ENCODE data around the gene TSPAN15.

TSPAN15 gene

GRCh38 chr10:69499726-69500689 lies 48.7 kb downstream of the TSPAN15 start:
- no peak for DNase-seq (ENCODE audit: insufficient read length, low spot score)
- FAIRE-seq = no peak

GRCh38 chr10:69500864-69501468 lies 49.7 kb downstream of the TSPAN15 start:
- no peak for FAIRE-seq
- no peak for DNase-seq (ENCODE audit: insufficient read length, low spot score)

- no peak for FAIRE-seq
- no peak for DNase-seq (ENCODE audit: insufficient read length, low spot score)
Measured at GRCh38 chr10:69501657-69502056, 50.4 kb downstream of the TSPAN15 start.

GRCh38 chr10:69502589-69502988 lies 51.3 kb downstream of the TSPAN15 start:
- FAIRE-seq = no peak
- no peak for DNase-seq (ENCODE audit: insufficient read length, low spot score)

- no peak for DNase-seq (ENCODE audit: insufficient read length, low spot score)
- peak; percentile 23 for FAIRE-seq
Measured at GRCh38 chr10:69503001-69503895, 52.0 kb downstream of the TSPAN15 start.

- DNase-seq (ENCODE audit: insufficient read length, low spot score) (no peak), FAIRE-seq (no peak)
Measured at GRCh38 chr10:69503896-69504265, 52.6 kb downstream of the TSPAN15 start.

GRCh38 chr10:69504576-69505250 lies 53.4 kb downstream of the TSPAN15 start:
- DNase-seq (ENCODE audit: insufficient read length, low spot score) (no peak), FAIRE-seq (no peak)

GRCh38 chr10:69505636-69506318 lies 54.5 kb downstream of the TSPAN15 start:
- peak; percentile 28 for FAIRE-seq
- DNase-seq (ENCODE audit: insufficient read length, low spot score) = no peak

GRCh38 chr10:69506487-69506833 lies 55.2 kb downstream of the TSPAN15 start:
- FAIRE-seq (no peak), DNase-seq (ENCODE audit: insufficient read length, low spot score) (no peak)

- DNase-seq (ENCODE audit: insufficient read length, low spot score) (no peak), FAIRE-seq (no peak)
Measured at GRCh38 chr10:69506834-69507713, 55.8 kb downstream of the TSPAN15 start.

- no peak for FAIRE-seq
Measured at GRCh38 chr10:69508738-69509340, 57.6 kb downstream of the TSPAN15 start.

GRCh38 chr10:69512901-69513300 lies 61.6 kb downstream of the TSPAN15 start:
- no peak for FAIRE-seq
- no peak for DNase-seq (ENCODE audit: insufficient read length, low spot score)

More at GRCh38 chr10:69508738-69509340, 57.6 kb downstream of the TSPAN15 start:
- DNase-seq (ENCODE audit: insufficient read length, low spot score) = no peak

- DNase-seq (ENCODE audit: insufficient read length, low spot score) (no peak), FAIRE-seq (no peak)
Measured at GRCh38 chr10:69513617-69514016, 62.4 kb downstream of the TSPAN15 start.

GRCh38 chr10:69515699-69516259 lies 64.5 kb downstream of the TSPAN15 start:
- peak; percentile 64 for FAIRE-seq
- peak; percentile 83 for DNase-seq (ENCODE audit: insufficient read length, low spot score)

- FAIRE-seq = no peak
Measured at GRCh38 chr10:69516316-69516715, 65.1 kb downstream of the TSPAN15 start.

GRCh38 chr10:69516796-69517195 lies 65.5 kb downstream of the TSPAN15 start:
- DNase-seq (ENCODE audit: insufficient read length, low spot score) (no peak), FAIRE-seq (no peak)

More at GRCh38 chr10:69516316-69516715, 65.1 kb downstream of the TSPAN15 start:
- peak; percentile 62 for DNase-seq (ENCODE audit: insufficient read length, low spot score)

GRCh38 chr10:69517271-69517848 lies 66.1 kb downstream of the TSPAN15 start:
- DNase-seq (ENCODE audit: insufficient read length, low spot score) = no peak
- FAIRE-seq = no peak

- FAIRE-seq (no peak), DNase-seq (ENCODE audit: insufficient read length, low spot score) (no peak)
Measured at GRCh38 chr10:69527961-69528360, 76.7 kb downstream of the TSPAN15 start.
